Liver (tissue), 3 donors: ENCODE measurements around the gene ABHD16B.

Experiments
- ATF3 ChIP-seq: IDR thresholded peaks from 2 replicates; pipeline ENCODE4 v1.6.1; 2016; ENCODE audit warnings: antibody characterized with exemption
- CTCF ChIP-seq: fragments of 150-350 bp; IDR thresholded peaks from 2 replicates; pipeline ENCODE4 v1.5.1; 2017; ENCODE audit warnings: improper control_type of control experiment, low read depth, low read length; ENCODE audit not compliant: missing input control
- GABPA ChIP-seq, 2 donors: IDR thresholded peaks in 1 of 2; conservative IDR thresholded peaks in 1 of 2; 2 replicates each; pipeline ENCODE4 v1.6.1; 2016; ENCODE audit warnings: antibody characterized with exemption in 2 of 2, mild to moderate bottlenecking in 1 of 2, moderate library complexity in 1 of 2
- HNF4A ChIP-seq, 2 donors: conservative IDR thresholded peaks; 2 replicates each; pipeline ENCODE4 v1.6.1; 2016; ENCODE audit warnings: antibody characterized with exemption in 2 of 2, mild to moderate bottlenecking in 2 of 2
- HNF4G ChIP-seq: IDR thresholded peaks from 2 replicates; pipeline ENCODE4 v1.6.1; 2016; ENCODE audit warnings: antibody characterized with exemption
- JUND ChIP-seq, 2 donors: IDR thresholded peaks; 2 replicates each; pipeline ENCODE4 v1.6.1; 2016; ENCODE audit warnings: antibody characterized with exemption in 2 of 2
- RAD21 ChIP-seq, 2 donors: IDR thresholded peaks; 2 replicates each; pipeline ENCODE4 v1.6.1; 2016; ENCODE audit warnings: antibody characterized with exemption in 2 of 2, mild to moderate bottlenecking in 2 of 2
- REST ChIP-seq: IDR thresholded peaks from 2 replicates; pipeline ENCODE4 v1.6.1; 2016; ENCODE audit warnings: antibody characterized with exemption, mild to moderate bottlenecking
- TAF1 ChIP-seq: conservative IDR thresholded peaks from 2 replicates; pipeline ENCODE4 v1.6.1; 2016; ENCODE audit warnings: antibody characterized with exemption, mild to moderate bottlenecking
- YY1 ChIP-seq: IDR thresholded peaks from 2 replicates; pipeline ENCODE4 v1.6.1; 2016; ENCODE audit warnings: antibody characterized with exemption, mild to moderate bottlenecking
- donor health status: healthy.
- donor health status: healthy.

GRCh38 chr20:63863021-63863797 lies 1.9 kb downstream of the ABHD16B start:
- TF ChIP-seq CTCF, result no peak
- TF ChIP-seq ATF3, result no peak
- no peak for TF ChIP-seq YY1
- no peak for TF ChIP-seq REST
- no peak for TF ChIP-seq RAD21 (IDR thresholded peaks at IDR 0.05)
- TF ChIP-seq JUND (IDR thresholded peaks at IDR 0.05), result no peak
- no peak for TF ChIP-seq GABPA (IDR thresholded peaks at IDR 0.05 in 1 of 2, conservative IDR thresholded peaks at IDR 0.05 in 1 of 2)
- TF ChIP-seq HNF4A (conservative IDR thresholded peaks at IDR 0.05), result peak; percentile 32 to 58
- no peak for TF ChIP-seq TAF1
- no peak for TF ChIP-seq HNF4G
